Measurements from ENCODE around the gene STAT3.
"Not testable (repeated sequence)": the region's sequence is repeated elsewhere in the genome, so short reads cannot be mapped to it uniquely, and the experiment has no call there.

The STAT3 gene

DNA sequence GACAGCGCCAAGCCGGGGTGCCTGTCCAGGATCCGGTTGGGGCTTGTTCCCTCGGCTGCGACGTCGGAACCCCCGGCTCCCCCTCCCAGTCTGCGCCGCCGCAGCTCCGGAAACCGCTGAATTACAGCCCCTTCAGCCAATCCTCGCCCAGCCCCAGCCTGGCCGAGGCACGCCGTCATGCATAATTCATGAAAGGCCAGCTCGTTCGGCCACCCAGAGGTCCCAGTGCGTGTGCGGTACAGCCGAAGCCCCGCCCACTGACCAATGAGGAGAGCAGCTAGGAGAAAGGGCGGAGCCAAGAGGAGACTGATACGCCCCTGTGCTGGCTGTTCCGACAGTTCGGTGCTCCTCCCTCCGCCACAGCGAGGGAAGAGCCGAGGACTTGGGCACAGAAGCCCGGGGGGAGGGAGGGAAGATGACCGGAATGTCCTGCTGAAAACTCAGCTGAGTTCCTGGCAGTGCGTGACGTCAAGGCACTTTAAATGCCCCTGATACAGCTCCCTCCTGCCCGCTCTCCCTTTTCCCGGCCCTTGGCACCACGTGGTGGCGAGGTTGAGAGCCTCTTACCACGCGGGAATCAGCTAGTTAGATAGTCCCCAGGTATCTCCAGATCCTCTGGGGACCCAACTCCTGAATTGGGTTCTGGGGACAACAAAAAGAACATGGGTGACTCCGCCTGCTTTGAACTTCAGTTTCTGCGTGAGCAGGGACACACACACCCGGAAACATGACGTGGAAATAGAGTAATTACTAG, at the start of gene STAT3:
Gene STAT3 (minus strand): TSS at position 62 of the 754 bp plus-strand sequence. CDS start 39,926 bp downstream, outside the sequence.
- peak; percentile 100 for DNase-seq (ENCODE audit: low spot score)

DNA sequence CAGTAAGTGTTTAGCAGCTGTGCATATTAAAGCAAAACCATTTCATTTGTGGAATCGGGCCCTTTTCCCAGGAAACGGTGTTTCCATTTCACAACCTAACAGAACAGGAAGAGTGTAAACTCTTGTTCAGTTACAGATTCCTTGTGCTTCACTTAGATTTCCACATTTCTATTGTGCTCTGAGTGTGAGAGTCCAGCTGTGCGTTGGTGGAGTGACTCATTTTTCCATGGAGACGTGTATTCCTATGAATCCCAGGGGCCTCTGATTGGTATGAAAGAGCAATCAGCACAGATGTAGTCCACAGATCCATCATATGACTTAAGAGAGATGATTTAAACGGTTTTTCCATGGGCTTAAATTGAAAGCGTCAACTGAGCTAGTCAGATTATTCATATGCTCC, 48.1 kb upstream of the STAT3 start:
- no peak for DNase-seq (ENCODE audit: low spot score)

DNA sequence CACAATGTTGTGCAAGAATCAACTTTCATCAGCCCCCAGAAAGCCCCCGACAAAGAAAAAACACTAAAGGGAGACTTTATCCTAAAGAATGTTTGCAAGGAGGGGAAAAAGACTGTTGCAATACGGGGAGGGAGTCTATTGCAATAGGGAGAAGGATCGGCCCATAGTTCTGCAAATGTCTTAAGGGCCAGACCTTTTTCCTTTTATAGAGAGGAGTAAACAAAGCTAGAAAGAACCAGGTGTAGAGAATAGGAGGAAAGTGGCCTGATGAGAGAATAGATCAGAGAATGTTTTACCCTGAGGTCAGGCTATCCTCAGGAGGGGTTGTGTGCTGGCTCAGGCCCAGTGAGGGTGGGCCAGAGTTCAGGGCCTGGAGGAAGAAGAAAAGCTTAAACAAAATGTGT, 43.5 kb upstream of the STAT3 start:
- no peak for DNase-seq (ENCODE audit: low spot score)

DNA sequence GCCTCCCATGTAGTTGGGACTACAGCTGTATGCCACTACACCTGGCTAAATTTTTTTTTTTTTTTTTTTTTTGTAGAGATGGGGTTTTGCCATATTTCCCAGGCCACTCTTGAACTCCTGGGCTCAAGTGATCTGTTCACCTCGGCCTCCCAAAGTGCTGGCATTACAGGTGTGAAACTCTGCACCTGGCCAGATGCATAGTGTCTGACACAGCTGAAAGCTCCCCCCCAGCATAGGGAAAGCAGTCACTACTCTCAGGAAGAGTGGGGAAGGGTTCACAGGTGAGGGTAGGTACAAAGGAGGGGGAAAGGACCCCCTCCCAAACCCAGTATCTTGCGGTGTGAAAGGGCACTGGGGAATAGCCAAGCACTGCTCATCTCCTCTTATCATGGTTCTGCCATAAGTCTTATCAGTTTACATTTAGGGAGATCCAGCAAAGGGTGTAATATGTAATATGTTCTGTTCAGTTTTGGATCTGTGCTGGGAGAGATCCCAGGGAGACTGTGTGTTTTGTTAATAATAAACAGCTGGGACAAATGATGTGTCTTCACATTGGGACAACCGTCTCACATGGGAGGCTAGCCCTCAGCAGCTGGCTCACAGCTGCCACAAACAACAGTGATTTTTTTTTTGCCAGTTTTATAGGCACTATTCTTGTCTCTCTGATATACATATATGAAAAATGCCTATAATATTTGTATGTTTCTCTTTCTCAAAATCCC, 41.6 kb upstream of the STAT3 start:
- DNase-seq (ENCODE audit: low spot score) = no peak

DNA sequence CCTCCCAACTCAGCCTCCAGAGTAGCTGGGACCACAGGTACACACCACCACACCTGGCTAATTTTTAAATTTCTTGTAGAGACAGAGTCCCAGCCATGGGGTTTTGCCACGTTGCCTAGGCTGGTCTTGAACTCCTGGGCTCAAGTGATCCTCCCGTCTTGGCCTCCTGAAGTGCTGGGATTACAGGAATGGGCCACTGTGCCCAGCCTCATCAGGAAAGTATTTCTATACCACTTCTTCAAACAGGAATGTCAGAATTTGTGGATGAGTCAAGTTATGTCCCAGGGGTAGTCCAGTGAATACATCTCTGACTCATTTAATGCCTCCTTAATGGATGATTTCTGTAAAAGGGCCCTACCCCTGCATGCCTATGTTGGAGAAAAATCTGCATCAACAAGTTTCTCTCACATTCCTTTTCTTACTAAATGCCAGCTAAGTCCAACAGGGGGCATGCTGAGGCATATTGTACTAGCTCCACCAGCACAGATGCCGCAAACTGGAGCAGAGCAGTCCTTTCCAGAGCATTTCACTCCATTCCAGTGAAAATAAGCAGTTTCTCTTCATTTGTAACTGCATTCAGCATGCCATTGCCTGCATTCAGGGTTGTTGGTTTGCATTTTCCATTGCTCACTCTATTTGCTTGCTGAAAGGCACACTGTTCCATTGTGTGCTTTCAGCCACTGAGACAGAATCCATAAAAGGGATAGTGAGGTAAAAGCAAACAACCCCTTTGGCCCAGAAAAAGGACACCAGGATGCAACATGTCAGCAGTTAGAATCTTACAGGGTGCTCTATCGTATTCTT, 40.1 kb upstream of the STAT3 start:
- DNase-seq (ENCODE audit: low spot score) = peak; percentile 51

DNA sequence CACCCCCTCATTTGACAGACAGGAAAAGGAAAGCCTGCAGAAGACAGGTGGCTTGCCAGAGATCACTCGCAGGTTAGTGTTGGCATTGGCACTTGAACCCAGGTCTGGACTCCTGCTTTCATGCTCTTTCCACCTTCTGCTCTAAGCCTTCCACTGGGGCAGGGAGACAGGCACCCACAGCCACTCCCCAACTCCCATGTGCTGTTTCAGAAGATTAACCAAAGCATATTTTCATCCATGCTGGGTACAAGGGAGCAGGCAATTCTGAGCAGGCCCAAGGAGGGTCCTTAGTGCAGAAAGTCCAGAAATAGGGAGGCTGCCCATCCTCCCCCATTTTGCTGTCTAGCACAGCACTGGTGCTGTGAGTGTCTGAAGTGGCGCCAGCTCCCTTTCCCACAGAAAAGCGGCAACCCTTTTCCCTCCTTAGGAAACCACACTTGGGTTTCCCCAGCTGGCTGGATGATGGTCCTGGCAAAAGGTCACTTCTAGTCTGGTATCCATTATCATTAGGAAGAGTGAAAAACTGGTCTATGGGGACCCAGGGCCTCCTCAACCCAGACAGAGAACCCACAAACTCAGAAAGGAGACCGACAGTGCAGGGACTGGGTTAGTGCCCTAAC, 36.9 kb upstream of the STAT3 start:
- DNase-seq (ENCODE audit: low spot score) = no peak

DNA sequence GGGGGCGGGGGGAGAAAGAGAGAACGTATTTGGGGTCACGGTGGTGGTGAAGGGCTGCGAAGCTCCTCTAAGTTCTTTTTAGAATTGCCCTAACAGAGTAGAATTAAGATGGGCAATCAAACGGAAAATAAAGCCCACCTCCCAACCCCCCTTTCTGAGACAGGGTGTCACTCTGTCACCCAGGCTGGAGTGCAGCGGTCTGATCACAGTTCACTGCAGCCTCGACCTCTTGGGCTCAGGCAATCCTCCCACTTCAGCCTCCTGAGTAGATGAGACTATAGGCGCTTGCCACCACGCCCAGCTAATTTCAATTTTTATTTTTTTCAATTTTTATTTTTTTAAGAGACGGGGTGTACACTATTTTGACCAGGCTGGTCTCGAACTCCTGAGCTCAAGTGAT, 35.5 kb upstream of the STAT3 start:
- DNase-seq (ENCODE audit: low spot score) = no peak

DNA sequence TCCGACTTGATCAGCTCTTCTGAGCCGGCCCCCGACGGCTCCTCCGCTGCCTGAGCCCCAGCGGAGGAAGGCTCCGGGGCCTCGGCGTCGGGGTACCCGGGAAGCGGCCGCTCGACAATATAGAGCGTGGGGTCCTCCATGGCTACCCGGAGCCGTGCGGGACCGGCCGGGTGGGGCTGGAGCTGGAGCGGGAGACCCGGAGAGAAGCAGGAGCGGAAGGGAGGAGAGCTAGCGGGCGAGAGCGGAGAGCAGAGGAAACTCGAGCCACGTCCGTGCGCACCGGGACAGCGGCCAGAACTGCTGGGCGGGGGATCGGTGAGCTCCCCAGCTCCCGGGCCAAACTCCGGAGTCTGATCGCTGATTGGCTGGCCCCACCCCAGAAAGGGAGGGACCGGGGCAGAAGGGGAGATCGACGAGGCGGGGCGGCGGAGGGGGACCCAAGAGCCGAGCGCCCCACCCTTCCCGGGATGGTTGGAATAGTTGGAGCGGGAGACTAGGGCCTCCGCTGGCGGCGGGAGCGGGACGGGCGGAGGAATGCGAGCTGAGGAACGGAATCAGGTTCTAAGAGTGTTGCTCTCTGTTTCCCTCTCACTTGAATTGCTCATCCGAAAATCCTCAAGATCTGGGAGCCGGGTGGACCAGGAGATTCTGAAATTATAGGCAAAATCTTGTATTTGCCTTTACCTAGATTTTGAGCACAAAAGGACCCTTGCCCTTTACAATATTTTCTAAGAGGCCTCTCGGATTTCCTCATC, 34.9 kb upstream of the STAT3 start, which contains the start of gene CAVIN1:
Gene CAVIN1 (minus strand): TSS at position 299 of the 755 bp plus-strand sequence. CDS start 159 bp downstream, at position 140.
- DNase-seq (ENCODE audit: low spot score) = no peak

DNA sequence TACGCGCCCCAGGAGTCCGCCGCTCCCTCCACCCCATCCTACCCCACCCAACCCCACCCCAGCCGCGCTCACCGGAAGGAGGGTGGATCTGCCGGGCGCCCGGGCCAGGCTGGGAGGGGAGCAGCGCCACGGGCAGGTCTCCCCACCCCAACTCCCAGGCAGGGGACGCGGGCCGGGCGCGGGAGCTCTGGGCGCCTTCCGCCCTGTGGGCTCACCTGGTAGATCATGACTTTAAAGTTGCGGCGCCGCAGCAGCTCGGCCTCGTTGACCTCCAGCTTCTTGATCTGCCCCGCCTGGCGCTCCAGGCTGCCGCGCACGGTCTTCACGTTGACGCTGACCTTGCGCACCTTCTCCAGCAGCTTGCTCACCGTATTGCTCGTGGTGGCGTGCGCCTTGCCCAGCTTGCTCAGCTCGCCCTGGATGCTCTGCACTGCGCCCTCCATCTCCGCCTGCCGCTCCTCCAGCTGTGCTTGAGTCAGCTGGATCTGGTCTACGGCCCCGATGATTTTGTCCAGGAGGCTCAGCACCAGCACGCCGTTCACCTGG, 34.2 kb upstream of the STAT3 start:
- peak; percentile 9 for DNase-seq (ENCODE audit: low spot score)

DNA sequence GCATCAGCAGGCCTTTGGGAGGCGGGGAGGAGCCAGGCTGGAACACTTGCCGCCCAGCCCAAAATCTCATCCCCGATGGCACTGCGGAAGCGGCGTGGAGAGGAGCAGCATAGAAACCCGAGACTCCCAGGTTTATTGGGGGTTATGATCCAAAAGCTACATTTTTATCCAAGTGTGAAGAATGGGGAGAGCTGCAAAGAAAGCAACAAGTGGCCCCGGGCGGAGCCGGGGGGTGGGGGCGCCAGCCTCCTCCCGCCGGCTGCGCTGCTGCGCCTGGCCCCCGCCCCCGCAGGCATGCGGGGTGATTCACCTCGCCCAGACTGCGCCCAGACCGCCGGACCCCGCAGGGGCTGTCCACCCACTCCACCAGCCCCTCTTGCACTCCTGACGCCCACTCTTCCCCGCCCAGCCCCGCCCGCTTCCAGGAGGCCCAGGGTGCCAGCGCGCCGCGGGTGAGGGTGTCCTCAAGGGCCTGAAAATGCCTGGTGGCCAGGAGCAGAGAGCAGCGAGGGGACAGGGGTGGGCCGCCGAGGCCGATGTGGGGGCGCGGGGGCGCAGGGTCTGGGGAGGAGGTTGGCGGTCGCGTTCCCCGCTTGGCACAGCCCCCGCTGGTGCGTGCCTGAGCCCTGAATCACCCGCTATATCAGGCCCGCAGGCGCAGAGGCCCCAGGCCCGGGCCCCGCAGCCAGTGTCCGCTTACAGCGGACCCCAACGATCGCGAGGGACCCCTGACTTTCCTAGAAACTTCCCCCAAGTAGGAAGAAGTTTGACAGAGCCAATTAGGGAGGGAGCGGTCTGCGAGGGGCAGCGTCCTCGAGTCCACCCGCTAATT, 33.5 kb upstream of the STAT3 start:
- no peak for DNase-seq (ENCODE audit: low spot score)

DNA sequence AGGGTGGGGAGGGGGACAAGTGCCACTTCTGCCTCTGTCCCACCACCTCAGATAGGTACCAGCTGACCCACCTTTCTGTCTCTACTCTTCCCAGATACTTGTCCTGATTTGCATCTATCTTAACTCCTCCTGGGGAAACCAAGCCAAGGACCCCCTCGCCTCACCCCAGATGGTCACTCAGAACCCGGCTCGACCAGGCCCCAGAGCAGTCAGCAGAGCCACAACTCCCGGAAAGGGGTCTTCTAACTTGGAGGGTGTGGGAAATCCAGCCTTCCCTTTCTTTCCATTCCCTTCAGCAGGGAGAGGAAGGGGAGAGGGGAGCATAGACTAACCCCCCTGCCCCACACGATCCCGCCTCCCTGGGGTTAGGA, 32.9 kb upstream of the STAT3 start:
- no peak for DNase-seq (ENCODE audit: low spot score)

DNA sequence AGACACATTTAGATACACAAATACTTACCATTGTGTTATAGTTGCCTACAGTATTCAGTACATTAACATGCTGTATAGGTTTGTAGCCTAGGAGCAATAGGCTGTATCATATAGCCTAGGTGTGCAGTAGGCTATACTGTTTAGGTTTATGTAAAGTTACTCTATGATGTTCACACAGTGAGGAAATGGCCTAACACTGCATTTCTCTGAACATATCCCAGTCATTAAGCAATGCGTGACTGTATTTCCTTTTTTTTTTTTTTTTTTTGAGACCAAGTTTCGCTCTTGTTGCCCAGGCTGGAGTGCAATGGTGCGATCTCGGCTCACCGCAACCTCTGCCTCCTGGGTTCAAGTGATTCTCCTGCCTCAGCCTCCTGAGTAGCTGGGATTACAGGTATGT, 29.7 kb upstream of the STAT3 start:
- not testable (repeated sequence) for DNase-seq (ENCODE audit: low spot score)

DNA sequence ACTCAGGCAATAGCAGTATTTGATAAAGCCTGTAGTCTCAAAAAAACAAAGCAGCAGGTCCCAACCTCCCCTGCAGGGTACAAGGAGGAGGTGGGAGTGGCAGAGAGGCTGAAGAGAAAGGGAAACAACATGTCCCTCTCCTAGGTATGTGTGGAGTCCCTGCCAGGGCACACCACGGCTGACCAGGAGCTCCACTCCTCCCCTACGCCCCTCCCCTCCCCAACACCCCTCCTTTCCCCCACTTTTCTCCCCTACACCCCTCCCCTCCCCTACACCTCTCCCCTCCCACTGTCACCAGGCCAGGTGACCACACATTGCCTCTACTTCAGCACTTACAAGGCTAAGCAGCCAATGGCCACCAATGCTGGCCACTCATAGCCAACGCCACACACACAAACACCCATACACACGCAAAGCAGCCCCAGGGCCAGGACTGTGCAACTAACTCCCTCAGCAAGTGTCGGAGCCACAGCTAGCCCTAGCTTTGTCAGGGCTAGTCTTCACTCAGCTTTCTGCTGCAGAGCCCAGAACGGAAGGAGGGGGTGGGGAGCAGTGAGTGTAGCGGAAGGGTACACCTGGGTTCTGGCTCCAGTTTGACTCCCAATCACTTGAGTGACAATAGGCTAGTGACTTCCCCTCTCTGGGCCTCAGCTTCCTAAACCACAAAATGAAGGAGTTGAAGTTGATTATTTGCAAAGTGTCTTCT, 26.6 kb upstream of the STAT3 start:
- DNase-seq (ENCODE audit: low spot score) = peak; percentile 44

DNA sequence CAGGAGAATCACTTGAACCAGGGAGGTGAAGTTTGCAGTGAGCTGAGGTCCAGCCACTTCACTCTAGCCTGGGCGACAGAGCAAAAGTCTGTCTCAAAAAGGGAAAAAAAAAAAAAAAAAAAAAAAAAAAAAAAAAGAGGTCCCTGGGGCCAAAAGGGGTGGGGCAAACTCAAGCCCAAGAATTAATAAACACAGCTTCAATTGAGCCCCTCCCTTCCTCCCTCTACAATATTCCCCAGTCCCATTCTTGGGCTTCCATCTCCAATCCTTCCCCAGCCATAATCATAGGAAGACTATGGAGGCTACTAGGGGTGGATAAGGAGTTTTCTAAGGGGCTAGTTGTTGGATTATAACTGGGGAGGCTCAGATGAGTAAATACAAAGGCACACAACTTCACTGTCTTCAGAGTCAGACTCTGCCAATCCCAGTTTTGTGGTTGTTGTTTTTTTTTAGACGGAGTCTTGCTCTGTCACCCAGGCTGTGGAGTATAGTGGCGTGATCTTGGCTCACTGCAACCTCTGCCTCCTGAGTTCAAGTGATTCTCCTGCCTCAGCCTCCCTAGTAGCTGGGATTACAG, 25.3 kb upstream of the STAT3 start:
- DNase-seq (ENCODE audit: low spot score) = no peak

DNA sequence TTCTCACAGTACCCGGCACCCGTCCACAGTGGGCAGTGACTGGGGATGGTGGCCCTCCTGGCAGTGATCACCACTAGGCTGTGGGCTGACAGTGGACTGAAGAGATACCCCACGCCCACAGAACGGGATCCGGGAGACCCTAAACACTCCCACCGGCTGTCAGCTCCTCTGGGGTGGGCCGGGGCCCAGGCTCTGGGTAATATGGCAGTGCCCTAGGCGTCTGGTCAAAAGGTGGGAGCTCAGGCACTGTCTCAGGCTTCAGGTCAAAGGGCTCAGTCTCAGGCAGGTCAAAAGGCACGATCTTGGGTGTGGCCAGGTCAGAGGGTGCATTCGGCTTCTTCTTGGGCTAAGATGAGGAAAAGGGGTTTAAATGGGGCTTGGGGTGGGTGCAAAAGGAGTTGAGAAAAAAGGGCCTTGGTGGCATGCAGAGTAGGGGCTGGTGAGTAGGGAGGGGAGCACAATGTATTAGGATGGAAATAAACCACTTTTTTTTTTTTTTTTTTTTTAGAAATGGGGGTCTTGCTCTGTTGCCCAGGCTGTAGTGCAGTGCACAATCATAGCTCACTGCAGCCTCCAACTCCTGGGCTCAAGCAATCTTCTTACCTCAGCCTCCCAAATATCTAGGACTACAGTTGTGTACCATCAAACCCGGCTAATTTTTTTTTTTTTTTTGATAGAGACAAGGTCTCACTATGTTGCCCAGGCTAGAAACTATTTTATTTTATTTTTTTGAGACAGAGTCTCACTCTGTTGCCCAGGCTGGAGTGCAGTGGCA, 23.9 kb upstream of the STAT3 start:
- no peak for DNase-seq (ENCODE audit: low spot score)

DNA sequence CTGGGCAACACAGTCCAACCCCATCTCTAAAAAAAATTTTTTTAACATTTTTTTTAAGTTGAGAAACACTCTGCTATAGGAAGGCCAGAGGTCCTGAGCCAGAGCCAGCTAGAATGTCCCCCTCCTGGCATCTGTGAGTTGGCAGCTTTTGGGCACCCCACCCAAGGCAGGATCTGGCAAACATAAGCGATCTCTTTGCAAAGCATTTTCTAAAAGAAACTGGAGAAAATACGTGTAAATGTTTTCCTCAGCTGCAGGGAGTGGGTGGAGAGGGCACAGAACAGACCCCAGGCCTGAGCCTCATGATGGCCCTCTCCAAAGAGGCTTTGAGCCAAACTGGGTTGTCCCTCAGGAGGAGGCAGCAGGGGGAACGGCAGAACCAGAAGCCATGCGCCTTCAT, 23.1 kb upstream of the STAT3 start:
- DNase-seq (ENCODE audit: low spot score) = no peak

DNA sequence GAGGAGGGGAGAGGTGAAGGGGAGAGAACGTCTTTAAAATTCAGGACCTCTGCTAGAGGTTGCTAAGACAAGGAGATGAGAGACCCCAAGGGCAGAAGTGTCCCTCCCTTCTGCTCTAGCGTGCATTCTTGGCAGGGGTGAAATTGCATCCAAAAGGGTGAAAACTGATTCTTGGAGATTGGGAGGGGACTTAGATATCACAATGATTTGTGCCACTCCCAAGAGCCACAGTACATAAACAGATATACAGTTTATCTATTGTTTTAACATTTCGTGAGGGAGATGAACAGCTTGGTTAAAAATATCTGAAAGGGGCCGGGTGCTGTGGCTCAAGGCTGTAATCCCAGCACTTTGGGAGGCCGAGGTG, 22.1 kb upstream of the STAT3 start:
- no peak for DNase-seq (ENCODE audit: low spot score)

DNA sequence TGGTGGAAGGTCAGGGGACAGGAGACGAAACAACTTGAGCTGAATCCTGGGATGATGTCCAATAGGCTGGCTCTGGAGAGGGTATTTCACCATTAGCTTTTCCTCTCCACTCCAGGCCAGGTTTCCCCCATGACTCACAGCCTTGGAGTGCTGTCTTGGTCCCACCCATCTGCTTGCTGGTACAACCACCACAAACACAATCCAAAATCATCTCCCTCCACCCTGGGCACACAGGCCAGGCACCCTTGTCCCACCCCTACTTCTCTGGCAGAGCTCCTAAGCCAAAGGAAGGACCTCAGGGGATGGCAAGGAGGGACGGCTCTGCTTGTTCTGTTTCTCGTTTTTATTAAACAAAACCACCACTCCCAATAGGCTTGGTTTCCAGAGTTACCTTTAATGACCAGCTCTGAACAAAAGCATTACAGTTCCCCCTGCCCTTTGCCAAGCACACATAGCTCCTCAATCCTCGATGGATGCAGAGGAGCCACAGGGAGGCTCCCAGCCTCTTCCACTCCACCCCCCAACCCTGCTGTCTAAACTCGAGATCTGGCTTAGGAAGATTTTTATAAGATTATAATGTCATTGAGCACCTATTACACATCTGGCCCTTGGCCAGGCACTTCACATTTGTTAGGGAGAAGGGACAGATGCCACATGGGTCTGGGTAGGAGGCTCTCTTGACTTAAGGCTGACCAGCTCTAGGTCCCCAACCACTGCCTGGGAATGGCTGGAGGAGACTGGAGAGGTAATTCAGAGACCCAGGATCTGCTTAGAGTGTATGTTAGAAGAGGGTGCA, 21.5 kb upstream of the STAT3 start:
- no peak for DNase-seq (ENCODE audit: low spot score)

Data from CD4-positive, alpha-beta T cell treated with Interleukin-15 for 4 hours (primary cell).